Neuronal stem cell (in vitro differentiated cells): Measurements from ENCODE around the gene C19orf44.
A peak's percentile ranks its signal among the peaks of the same experiment; 100 is the strongest.

Experiments used
- DNase-seq: peaks from one replicate; pipeline ENCODE4 v3.0.0-alpha.2; 2013; ENCODE audit warnings: low spot score
- H2AFZ ChIP-seq: one replicate; pipeline ENCODE4 v1.6.1; 2013; ENCODE audit warnings: mild to moderate bottlenecking, low read length, inconsistent platforms
- H2AK5ac ChIP-seq: 2 replicates; pipeline ENCODE4 v1.6.1; 2013; ENCODE audit warnings: low read depth, mild to moderate bottlenecking, inconsistent platforms, low read length, moderate library complexity, mixed read lengths
- H2BK120ac ChIP-seq: 2 replicates; pipeline ENCODE4 v1.6.1; 2013; ENCODE audit warnings: low read depth, mild to moderate bottlenecking, inconsistent platforms, low read length, moderate library complexity, mixed read lengths
- H2BK12ac ChIP-seq: one replicate; pipeline ENCODE4 v1.6.1; 2013; ENCODE audit warnings: low read length, inconsistent platforms
- H2BK15ac ChIP-seq: 2 replicates; pipeline ENCODE4 v1.6.1; 2013; ENCODE audit warnings: mild to moderate bottlenecking, low read length, inconsistent platforms, mixed read lengths
- H2BK5ac ChIP-seq: one replicate; pipeline ENCODE4 v1.6.1; 2013; ENCODE audit warnings: inconsistent platforms, mild to moderate bottlenecking, low read length, moderate library complexity
- H3K14ac ChIP-seq: one replicate; pipeline ENCODE4 v1.6.1; 2013; ENCODE audit warnings: low read length, inconsistent platforms
- H3K18ac ChIP-seq: 2 replicates; pipeline ENCODE4 v1.6.1; 2013; ENCODE audit warnings: low read length, inconsistent platforms
- H3K23ac ChIP-seq: 2 replicates; pipeline ENCODE4 v1.6.1; 2013; ENCODE audit warnings: low read depth, mild to moderate bottlenecking, mixed read lengths, low read length, inconsistent platforms; ENCODE audit not compliant: poor library complexity
- H3K27ac ChIP-seq: replicated peaks from 3 replicates; pipeline ENCODE4 v1.5.1; 2013; ENCODE audit warnings: low read length, inconsistent platforms
- H3K27me3 ChIP-seq, 3 experiments: 2 replicates each; pipeline ENCODE4 v1.6.1; 2013; ENCODE audit warnings: low read length in 3 of 3, mild to moderate bottlenecking in 2 of 3, inconsistent platforms in 1 of 3, low read depth in 1 of 3, mixed read lengths in 1 of 3, moderate library complexity in 1 of 3; ENCODE audit not compliant: control insufficient read depth in 3 of 3, insufficient read depth in 3 of 3
- H3K36me3 ChIP-seq, 2 donors: replicated peaks in 1 of 2; 2 replicates each; pipeline ENCODE4 v1.6.1; 2013; ENCODE audit warnings: low read length in 2 of 2; ENCODE audit not compliant: control insufficient read depth in 2 of 2, insufficient read depth in 2 of 2
- H3K4ac ChIP-seq: 2 replicates; pipeline ENCODE4 v1.6.1; 2013; ENCODE audit warnings: inconsistent platforms, mild to moderate bottlenecking, low read length, moderate library complexity
- H3K4me1 ChIP-seq, 2 donors: 1 replicate in 1 of 2; 2 replicates in 1 of 2; pipeline ENCODE4 v1.6.1; 2013; ENCODE audit warnings: low read length in 2 of 2, low read depth in 1 of 2; ENCODE audit not compliant: control insufficient read depth in 2 of 2, insufficient read depth in 1 of 2
- H3K4me2 ChIP-seq: one replicate; pipeline ENCODE4 v1.6.1; 2013; ENCODE audit warnings: mild to moderate bottlenecking, low read length, inconsistent platforms; ENCODE audit not compliant: insufficient read depth, poor library complexity, severe bottlenecking
- H3K4me3 ChIP-seq, 2 donors: 2 replicates each; pipeline ENCODE4 v1.5.1; 2013; ENCODE audit warnings: low read length in 2 of 2, mild to moderate bottlenecking in 2 of 2, inconsistent platforms in 1 of 2, moderate library complexity in 1 of 2
- H3K79me1 ChIP-seq: one replicate; pipeline ENCODE4 v1.6.1; 2013; ENCODE audit warnings: low read depth, mild to moderate bottlenecking, inconsistent platforms, low read length, moderate library complexity
- H3K9ac ChIP-seq: one replicate; pipeline ENCODE4 v1.6.1; 2013; ENCODE audit warnings: mild to moderate bottlenecking, low read depth, low read length, inconsistent platforms; ENCODE audit not compliant: poor library complexity
- H3K9me3 ChIP-seq, 2 donors: replicated peaks in 1 of 2; 2 replicates each; pipeline versions ENCODE3 to v1.6.1; 2013; ENCODE audit warnings: low read length in 2 of 2, mild to moderate bottlenecking in 2 of 2, inconsistent platforms in 1 of 2, low read depth in 1 of 2, mixed read lengths in 1 of 2, moderate library complexity in 1 of 2; ENCODE audit not compliant: control insufficient read depth in 2 of 2, insufficient read depth in 1 of 2
- H4K8ac ChIP-seq: one replicate; pipeline ENCODE4 v1.6.1; 2013; ENCODE audit warnings: low read depth, mild to moderate bottlenecking, inconsistent platforms, low read length, moderate library complexity
- H4K91ac ChIP-seq: one replicate; pipeline ENCODE4 v1.6.1; 2013; ENCODE audit warnings: low read length, low read depth, mild to moderate bottlenecking, inconsistent platforms; ENCODE audit not compliant: poor library complexity
- WGBS, 2 donors: extraction: QIAGEN DNeasy Blood & Tissue Kit; methylation state at CpG; one replicate each; pipeline ENCODE4 v1.1.7; 2013; ENCODE audit warnings: missing lambda C conversion rate in 2 of 2, mixed read lengths in 1 of 2; ENCODE audit not compliant: insufficient read length in 2 of 2, insufficient replicate concordance in 1 of 2; ENCODE audit errors: extremely low coverage in 2 of 2; 5-methylcytosine and 5-hydroxymethylcytosine counted together

Gene C19orf44

DNA sequence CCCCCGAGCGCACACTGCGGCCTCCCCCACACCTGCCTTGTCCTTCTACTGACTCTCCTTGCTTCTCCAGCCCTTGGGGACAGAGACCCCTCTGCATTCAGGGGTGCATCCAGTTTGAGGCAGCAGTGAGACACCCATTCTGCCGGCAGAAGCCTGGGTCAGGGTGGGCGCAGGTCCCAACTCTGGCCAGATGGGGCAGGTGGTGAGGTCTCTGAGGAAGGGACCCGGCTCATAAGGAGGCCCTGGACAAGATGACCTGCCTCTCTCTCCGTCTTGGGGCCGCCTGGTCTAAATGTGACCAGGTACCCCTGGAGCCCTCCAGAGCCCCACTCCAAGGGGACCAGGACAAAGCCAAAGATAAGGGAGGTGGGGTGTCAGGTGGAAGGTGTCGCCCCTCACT, 39.9 kb downstream of the C19orf44 start:
- peak overlapping the region; percentile 43 for H3K23ac ChIP-seq
- H3K18ac ChIP-seq: no peak overlapping the region
- H3K27ac ChIP-seq: no peak overlapping the region
- no peaks in the 10 kb centered on the region for H3K27me3 ChIP-seq
- peaks cover 53 to 95% of the 10 kb centered on the region in 2 donors for H3K36me3 ChIP-seq
- H3K9me3 ChIP-seq: peaks cover 0 to 2% of the 10 kb centered on the region in 2 donors
- no peak overlapping the region for H2AK5ac ChIP-seq
- H3K9ac ChIP-seq: peak overlapping the region; percentile 55
- no peak overlapping the region for H2BK15ac ChIP-seq
- H3K4me3 ChIP-seq: no peak overlapping the region
- no CpG with 5 or more reads among the region's 9 CpGs for WGBS, 2 donors
- H3K79me1 ChIP-seq: peaks cover 29% of the 10 kb centered on the region
- H3K4ac ChIP-seq: no peak overlapping the region
- no peak overlapping the region for H2AFZ ChIP-seq
- H4K91ac ChIP-seq: no peak overlapping the region
- H3K4me1 ChIP-seq: no peaks in the 10 kb centered on the region
- H3K14ac ChIP-seq: no peak overlapping the region
- no peak overlapping the region for H2BK12ac ChIP-seq
- no peak overlapping the region for H2BK5ac ChIP-seq
- no peak overlapping the region for H3K4me2 ChIP-seq
- H2BK120ac ChIP-seq: no peak overlapping the region
- H4K8ac ChIP-seq: no peak overlapping the region
- no peak for DNase-seq

DNA sequence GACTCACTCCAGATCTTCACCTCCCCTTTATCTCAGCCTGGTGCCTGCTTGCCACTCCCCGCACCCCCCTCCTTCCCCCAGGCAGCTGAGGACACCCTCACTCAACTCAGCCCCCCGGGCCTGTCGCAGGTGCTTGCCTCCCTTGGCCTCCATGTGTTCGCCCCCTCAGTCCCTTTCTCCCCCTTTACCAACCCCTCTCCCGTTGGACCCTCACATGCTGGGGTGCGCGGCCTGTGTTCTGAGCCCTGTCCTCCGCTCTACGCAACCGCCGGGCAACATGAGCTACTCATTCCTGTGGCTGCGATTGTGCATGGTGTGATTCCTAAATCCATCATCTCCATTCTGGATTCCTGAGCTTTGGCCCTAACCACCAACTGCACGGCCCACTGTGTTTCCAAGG, 40.9 kb downstream of the C19orf44 start:
- H3K4me1 ChIP-seq: peaks cover 0 to 2% of the 10 kb centered on the region in 2 donors
- no peaks in the 10 kb centered on the region for H3K27me3 ChIP-seq
- H2BK15ac ChIP-seq: no peak overlapping the region
- no peak overlapping the region for H3K27ac ChIP-seq
- no peak overlapping the region for H4K91ac ChIP-seq
- H3K9me3 ChIP-seq: peaks cover 0 to 2% of the 10 kb centered on the region in 2 donors
- no CpG with 5 or more reads among the region's 13 CpGs for WGBS, 2 donors
- no peak overlapping the region for H3K14ac ChIP-seq
- H2BK120ac ChIP-seq: no peak overlapping the region
- H3K79me1 ChIP-seq: peaks cover 29% of the 10 kb centered on the region
- no peak for DNase-seq
- H2BK12ac ChIP-seq: no peak overlapping the region
- no peak overlapping the region for H3K4me3 ChIP-seq
- H3K4ac ChIP-seq: no peak overlapping the region
- H4K8ac ChIP-seq: no peak overlapping the region
- peaks cover 44 to 88% of the 10 kb centered on the region in 2 donors for H3K36me3 ChIP-seq
- H3K18ac ChIP-seq: no peak overlapping the region
- no peak overlapping the region for H2BK5ac ChIP-seq
- no peak overlapping the region for H3K4me2 ChIP-seq
- no peak overlapping the region for H2AFZ ChIP-seq
- H2AK5ac ChIP-seq: no peak overlapping the region
- peak overlapping the region; percentile 37 for H3K9ac ChIP-seq
- peak overlapping the region; percentile 61 for H3K23ac ChIP-seq

DNA sequence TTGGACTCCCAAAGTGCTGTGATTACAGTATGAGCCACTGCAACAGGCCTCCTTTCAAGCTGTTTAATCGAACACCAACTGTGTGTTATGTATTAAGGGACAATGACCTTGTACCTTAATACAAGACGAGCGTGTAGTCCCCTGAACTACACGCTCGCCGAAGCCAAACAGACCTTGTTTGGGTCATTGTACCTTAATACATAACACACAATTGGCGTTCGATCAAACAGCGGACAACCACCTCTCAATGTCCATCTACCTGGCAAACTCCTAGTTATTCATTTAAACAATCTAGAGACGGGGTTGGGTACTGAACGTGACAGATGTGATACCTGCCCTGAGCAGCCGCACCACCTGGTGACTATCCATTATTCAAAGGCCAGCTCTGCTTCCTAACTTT, 44.8 kb downstream of the C19orf44 start:
- Histone ChIP-seq H4K91ac (no peak overlapping the region), H3K36me3 (peaks cover 18 to 56% of the 10 kb centered on the region in 2 donors), H3K27me3 (no peaks in the 10 kb centered on the region), H2BK15ac (no peak overlapping the region), H2AFZ (no peak overlapping the region), H2BK12ac (no peak overlapping the region), H2AK5ac (no peak overlapping the region), H3K18ac (no peak overlapping the region), H3K4me2 (peak overlapping the region; percentile 62), H3K27ac (no peak overlapping the region), H3K79me1 (peaks cover 25% of the 10 kb centered on the region), H3K9ac (no peak overlapping the region), H3K4me1 (peaks cover 2% of the 10 kb centered on the region in 2 donors), H3K14ac (no peak overlapping the region), H3K9me3 (peaks cover 0 to 3% of the 10 kb centered on the region in 2 donors), H3K4ac (no peak overlapping the region), H2BK120ac (no peak overlapping the region), H4K8ac (no peak overlapping the region), H3K4me3 (peak overlapping the region in 1 of 2 donors; percentile 84), H2BK5ac (no peak overlapping the region), H3K23ac (no peak overlapping the region)
- DNase-seq: no peak
- no CpG with 5 or more reads among the region's 12 CpGs for WGBS, 2 donors

DNA sequence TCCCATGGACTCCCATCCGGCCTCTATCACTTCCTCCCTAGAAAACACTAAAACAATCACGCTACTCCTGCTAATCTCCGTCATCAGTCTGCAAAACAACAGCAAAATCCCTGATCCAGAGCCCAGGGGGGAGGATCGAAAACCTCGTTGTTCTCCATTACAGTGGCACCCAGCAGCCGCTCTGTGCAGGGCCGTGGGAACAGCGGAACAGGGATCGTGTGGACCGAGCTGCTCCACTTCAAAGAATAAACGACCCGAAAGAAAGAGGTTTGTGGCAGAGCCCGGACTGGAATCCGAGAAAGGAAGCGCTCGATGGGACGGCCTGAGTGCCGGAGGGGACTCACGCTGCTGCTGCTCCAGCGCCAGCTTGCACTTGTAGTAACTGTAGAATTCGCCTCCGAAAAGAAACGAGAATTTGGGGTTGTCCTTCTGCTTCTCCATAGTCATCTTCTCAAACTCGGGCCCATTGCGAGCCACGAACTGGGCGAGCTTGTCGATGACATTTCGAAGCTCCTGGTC, 45.4 kb downstream of the C19orf44 start:
- DNase-seq: no peak
- H3K14ac ChIP-seq: no peak overlapping the region

More for the DNA sequence above, 45.4 kb downstream of the C19orf44 start:
- Histone ChIP-seq H3K4me1 (peaks cover 2% of the 10 kb centered on the region in 2 donors), H3K4ac (no peak overlapping the region), H2BK120ac (no peak overlapping the region), H2AK5ac (no peak overlapping the region), H3K36me3 (peaks cover 16 to 50% of the 10 kb centered on the region in 2 donors), H4K91ac (no peak overlapping the region), H2AFZ (peak overlapping the region; percentile 98), H3K4me2 (peak overlapping the region; percentile 62), H3K4me3 (peak overlapping the region; percentile 84 to 90), H2BK5ac (peak overlapping the region; percentile 82), H4K8ac (no peak overlapping the region), H3K18ac (peak overlapping the region; percentile 25), H3K23ac (no peak overlapping the region), H2BK15ac (no peak overlapping the region), H3K9ac (peak overlapping the region; percentile 92), H2BK12ac (no peak overlapping the region), H3K27me3 (no peaks in the 10 kb centered on the region), H3K27ac (peak overlapping the region; percentile 77), H3K9me3 (peaks cover 0 to 3% of the 10 kb centered on the region in 2 donors), H3K79me1 (peaks cover 23% of the 10 kb centered on the region)
- no CpG with 5 or more reads among the region's 29 CpGs for WGBS, 2 donors
